Natural killer cell (primary cell): ENCODE results near the gene PLEKHA8. TPM values are rescaled to one million over a fixed set of nuclear protein-coding genes. Genes with fewer than 3 reads are reported as not detected.

ENCODE experiments used
- ATAC-seq, 3 donors: fragments of 150-1000 bp in 2 of 3; fragments of 200-7000 bp in 1 of 3; cut with Tn5 transposase; 1 replicate in 1 of 3; 2 replicates in 2 of 3; pipeline ENCODE4 v1.10.0; 2021; ENCODE audit warnings: mild to moderate bottlenecking in 2 of 3, moderate library complexity in 2 of 3
- DNase-seq, 2 donors: peaks; one replicate each; pipeline versions ENCODE4 v3.0.0 to v3.0.0-alpha.2; 2013 to 2021; ENCODE audit warnings: mixed read lengths in 1 of 2
- H3K27ac ChIP-seq: one replicate; pipeline ENCODE4 v1.5.1; 2013; ENCODE audit warnings: mild to moderate bottlenecking, low read length
- H3K27me3 ChIP-seq: one replicate; pipeline ENCODE4 v1.6.1; 2013; ENCODE audit warnings: low read length; ENCODE audit not compliant: control insufficient read depth, insufficient read depth
- H3K36me3 ChIP-seq: one replicate; pipeline ENCODE4 v1.6.1; 2013; ENCODE audit warnings: low read length; ENCODE audit not compliant: control insufficient read depth, insufficient read depth
- H3K4me1 ChIP-seq: one replicate; pipeline ENCODE4 v1.6.1; 2013; ENCODE audit warnings: low read length; ENCODE audit not compliant: control insufficient read depth, insufficient read depth
- H3K4me3 ChIP-seq: one replicate; pipeline ENCODE4 v1.5.1; 2013; ENCODE audit warnings: low read length
- H3K9me3 ChIP-seq: one replicate; pipeline ENCODE4 v1.6.1; 2013; ENCODE audit warnings: low read length; ENCODE audit not compliant: control insufficient read depth, insufficient read depth
- H3K27ac Mint-ChIP-seq, 2 donors: one replicate each; pipeline ENCODE4 v1.8.0; 2022; ENCODE audit warnings: mild to moderate bottlenecking in 2 of 2, mixed read lengths in 2 of 2, moderate library complexity in 1 of 2
- H3K27me3 Mint-ChIP-seq, 2 donors: one replicate each; pipeline ENCODE4 v1.8.0; 2022; ENCODE audit warnings: low read depth in 2 of 2, mixed read lengths in 2 of 2
- H3K36me3 Mint-ChIP-seq: one replicate; pipeline ENCODE4 v1.8.0; 2022; ENCODE audit warnings: mixed read lengths
- H3K4me1 Mint-ChIP-seq, 2 donors: one replicate each; pipeline ENCODE4 v1.8.0; 2022; ENCODE audit warnings: mixed read lengths in 2 of 2
- H3K4me3 Mint-ChIP-seq: one replicate; pipeline ENCODE4 v1.8.0; 2022; ENCODE audit warnings: mild to moderate bottlenecking, moderate library complexity, mixed read lengths
- H3K9me3 Mint-ChIP-seq, 2 donors: one replicate each; pipeline ENCODE4 v1.8.0; 2022; ENCODE audit warnings: mixed read lengths in 2 of 2
- CTCF ChIP-seq: fragments of 200-600 bp; IDR thresholded peaks from one replicate; pipeline ENCODE4 v1.8.0; 2022; ENCODE audit warnings: antibody characterized with exemption
- WGBS: methylation state at CpG from one replicate; pipeline ENCODE4 v1.1.7; 2013; ENCODE audit warnings: missing lambda C conversion rate; ENCODE audit not compliant: insufficient coverage; 5-methylcytosine and 5-hydroxymethylcytosine counted together
- intact Hi-C: fragments of 100-400 bp; cut with micrococcal nuclease; formaldehyde crosslinking; loops from one replicate; pipeline ENCODE4 v1.14.2; 2022
- total RNA-seq, 4 donors: library from RNA; stranded (reverse); fragments of 120-200 nt in 1 of 4; gene quantifications; one replicate each; pipeline versions ENCODE4 v1.2.3 to v1.2.4, GENCODE V29; 2013 to 2022

PLEKHA8 gene
- total RNA-seq, 3 donors from 2014 or later (not counting 1 experiment from before 2014, with no cell fraction given) = 8.7 to 12.8 (median 11.8) TPM

- ATAC-seq = no peak
- H3K4me1 Mint-ChIP-seq = peaks cover 6 to 18% of the 10 kb centered on the region in 2 donors
These were observed 108.7 kb downstream of the PLEKHA8 start for GRCh38 chr7:30136743-30137485.

GRCh38 chr7:30139836-30140384 lies 111.7 kb downstream of the PLEKHA8 start:
- no peak overlapping the region for H3K27ac Mint-ChIP-seq
- WGBS = 86% methylated on average over 3 of the region's 4 CpGs
- no peaks in the 10 kb centered on the region for H3K36me3 ChIP-seq
- H3K9me3 Mint-ChIP-seq = no peaks in the 10 kb centered on the region
- peaks cover 12% of the 10 kb centered on the region for H3K4me1 ChIP-seq
- H3K27me3 Mint-ChIP-seq = no peaks in the 10 kb centered on the region
- DNase-seq (no peak), ATAC-seq (no peak)
- intact Hi-C loops = loop anchor here (10.0 kb wide), 1 partner anchor 145 kb away; the partner anchor contains the start of gene ZNRF2
- H3K27me3 ChIP-seq = no peaks in the 10 kb centered on the region
- no peak for TF ChIP-seq CTCF
- no peak overlapping the region for H3K27ac ChIP-seq
- peaks cover 0 to 6% of the 10 kb centered on the region in 2 donors for H3K4me1 Mint-ChIP-seq
- H3K4me3 Mint-ChIP-seq = no peak overlapping the region
- no peak overlapping the region for H3K4me3 ChIP-seq
- no peaks in the 10 kb centered on the region for H3K36me3 Mint-ChIP-seq
- H3K9me3 ChIP-seq = no peaks in the 10 kb centered on the region

More at GRCh38 chr7:30136743-30137485, 108.7 kb downstream of the PLEKHA8 start:
- Histone ChIP-seq H3K36me3 (no peaks in the 10 kb centered on the region), H3K27me3 (no peaks in the 10 kb centered on the region), H3K9me3 (no peaks in the 10 kb centered on the region), H3K27ac (no peak overlapping the region), H3K4me3 (no peak overlapping the region), H3K4me1 (peaks cover 12% of the 10 kb centered on the region)
- no peak for DNase-seq
- Mint-ChIP-seq H3K4me3 (peak overlapping the region; percentile 93), H3K36me3 (no peaks in the 10 kb centered on the region), H3K27me3 (no peaks in the 10 kb centered on the region), H3K27ac (peak overlapping the region in 1 of 2 donors; percentile 89), H3K9me3 (no peaks in the 10 kb centered on the region)
- no peak for TF ChIP-seq CTCF
- 94% methylated on average over 7 of the region's 7 CpGs for WGBS
- intact Hi-C loops = loop anchor here (10.0 kb wide), 1 partner anchor 148 kb away; the partner anchor contains the start of gene ZNRF2

GRCh38 chr7:30140456-30140855 lies 112.2 kb downstream of the PLEKHA8 start:
- 100% methylated on average over 2 of the region's 3 CpGs for WGBS
- DNase-seq (no peak), ATAC-seq (no peak)
- H3K27ac Mint-ChIP-seq = no peak overlapping the region
- Histone ChIP-seq H3K4me3 (no peak overlapping the region), H3K9me3 (no peaks in the 10 kb centered on the region), H3K4me1 (peaks cover 12% of the 10 kb centered on the region), H3K36me3 (no peaks in the 10 kb centered on the region), H3K27me3 (no peaks in the 10 kb centered on the region), H3K27ac (no peak overlapping the region)
- intact Hi-C loops = no loop called here
- no peaks in the 10 kb centered on the region for H3K27me3 Mint-ChIP-seq
- peaks cover 0 to 6% of the 10 kb centered on the region in 2 donors for H3K4me1 Mint-ChIP-seq
- H3K9me3 Mint-ChIP-seq = no peaks in the 10 kb centered on the region
- no peak for TF ChIP-seq CTCF
- no peak overlapping the region for H3K4me3 Mint-ChIP-seq
- no peaks in the 10 kb centered on the region for H3K36me3 Mint-ChIP-seq
